MG63 (cell line): ENCODE results near the gene ATG9B. TPM values are rescaled to one million over a fixed set of nuclear protein-coding genes. Genes with fewer than 3 reads are reported as not detected.
"Not testable (repeated sequence)": the region's sequence is repeated elsewhere in the genome, so short reads cannot be mapped to it uniquely, and the experiment has no call there.

Source experiments
- DNase-seq: peaks from one replicate; pipeline ENCODE4 v3.0.0-alpha.2; 2020
- H3K27me3 ChIP-seq: fragments of 250-450 bp; sonication (Bioruptor Pico); 2 replicates; pipeline ENCODE4 v1.5.1; 2020; ENCODE audit warnings: mild to moderate bottlenecking, moderate library complexity
- H3K36me3 ChIP-seq: fragments of 250-450 bp; sonication (Bioruptor Pico); 2 replicates; pipeline ENCODE4 v1.5.1; 2020; ENCODE audit warnings: mild to moderate bottlenecking, moderate library complexity
- H3K4me3 ChIP-seq: fragments of 250-450 bp; sonication (Bioruptor Pico); 2 replicates; pipeline ENCODE4 v1.5.1; 2020; ENCODE audit warnings: mild to moderate bottlenecking, moderate library complexity
- H3K9me3 ChIP-seq: fragments of 250-450 bp; sonication (Bioruptor Pico); 2 replicates; pipeline ENCODE4 v1.5.1; 2020; ENCODE audit warnings: mild to moderate bottlenecking, moderate library complexity
- total RNA-seq: library from RNA; depleted of rRNA; stranded (reverse); fragments of >200 nt; shearing (Covaris generic); gene quantifications from 2 replicates; pipeline ENCODE4 v1.2.3, GENCODE V29; 2014; ENCODE audit warnings: low replicate concordance

ATG9B gene
- total RNA-seq, 1 experiment from 2014 or later: not detected

GRCh38 chr7:151028948-151029501 is 4.7 kb upstream of the ATG9B start:
- H3K9me3 ChIP-seq: no peaks in the 10 kb centered on the region
- H3K4me3 ChIP-seq: peak overlapping the region; percentile 82
- H3K36me3 ChIP-seq: peaks cover 2% of the 10 kb centered on the region; the same call in 1 of the 2 replicates
- no peak for DNase-seq
- H3K27me3 ChIP-seq: no peaks in the 10 kb centered on the region

GRCh38 chr7:151028131-151028947 is 4.0 kb upstream of the ATG9B start, which contains the start of gene ABCB8:
TSS of gene ABCB8 (plus strand) at chr7:151028450. CDS start at chr7:151028516, 66 bp downstream.
- Histone ChIP-seq H3K9me3 (no peaks in the 10 kb centered on the region), H3K27me3 (no peaks in the 10 kb centered on the region), H3K36me3 (peaks cover 2% of the 10 kb centered on the region; the same call in 1 of the 2 replicates), H3K4me3 (peak within 1 kb of the TSS; percentile 82)
- DNase-seq: peak; percentile 93

GRCh38 chr7:151027728-151028130 is 3.4 kb upstream of the ATG9B start:
- DNase-seq, H3K27me3 ChIP-seq, H3K9me3 ChIP-seq: not testable (repeated sequence)

GRCh38 chr7:151026771-151027727 is 2.8 kb upstream of the ATG9B start:
- H3K36me3 ChIP-seq, H3K4me3 ChIP-seq, DNase-seq, H3K27me3 ChIP-seq, H3K9me3 ChIP-seq: not testable (repeated sequence)

More at GRCh38 chr7:151027728-151028130, 3.4 kb upstream of the ATG9B start:
- H3K4me3 ChIP-seq: peak overlapping the region; percentile 82
- not testable (repeated sequence) for H3K36me3 ChIP-seq

GRCh38 chr7:151025924-151026671 is 1.8 kb upstream of the ATG9B start:
- Histone ChIP-seq H3K27me3 (no peaks in the 10 kb centered on the region), H3K4me3 (no peak overlapping the region), H3K9me3 (no peaks in the 10 kb centered on the region), H3K36me3 (no peaks in the 10 kb centered on the region)
- no peak for DNase-seq

- Histone ChIP-seq H3K36me3 (no peaks in the 10 kb centered on the region), H3K27me3 (0 out of 2 replicates have a peak, but pooled peaks cover 2% of the 10 kb centered on the region), H3K9me3 (no peaks in the 10 kb centered on the region), H3K4me3 (no peak overlapping the region)
- no peak for DNase-seq
Observed at GRCh38 chr7:151023232-151023631, 1.1 kb downstream of the ATG9B start.

- no peaks in the 10 kb centered on the region for H3K36me3 ChIP-seq
- H3K4me3 ChIP-seq: no peak overlapping the region
- H3K27me3 ChIP-seq: 0 out of 2 replicates have a peak, but pooled peaks cover 2% of the 10 kb centered on the region
- no peak for DNase-seq
- no peaks in the 10 kb centered on the region for H3K9me3 ChIP-seq
Observed at GRCh38 chr7:151020231-151020630, 4.1 kb downstream of the ATG9B start.

GRCh38 chr7:151019130-151019447 is 5.2 kb downstream of the ATG9B start:
- Histone ChIP-seq H3K36me3 (no peaks in the 10 kb centered on the region), H3K9me3 (no peaks in the 10 kb centered on the region), H3K4me3 (no peak overlapping the region), H3K27me3 (0 out of 2 replicates have a peak, but pooled peaks cover 2% of the 10 kb centered on the region)
- DNase-seq: no peak

- no peaks in the 10 kb centered on the region for H3K36me3 ChIP-seq
- no peak for DNase-seq
- H3K4me3 ChIP-seq: no peak overlapping the region
- 0 out of 2 replicates have a peak, but pooled peaks cover 2% of the 10 kb centered on the region for H3K27me3 ChIP-seq
- H3K9me3 ChIP-seq: no peaks in the 10 kb centered on the region
Observed at GRCh38 chr7:151018421-151019129, 5.7 kb downstream of the ATG9B start.

- 0 out of 2 replicates have a peak, but pooled peaks cover 2% of the 10 kb centered on the region for H3K27me3 ChIP-seq
Observed at GRCh38 chr7:151017953-151018420, 6.3 kb downstream of the ATG9B start.

GRCh38 chr7:151017370-151017952 is 6.8 kb downstream of the ATG9B start:
- no peaks in the 10 kb centered on the region for H3K36me3 ChIP-seq
- no peak overlapping the region for H3K4me3 ChIP-seq
- DNase-seq: no peak
- no peaks in the 10 kb centered on the region for H3K9me3 ChIP-seq
- 0 out of 2 replicates have a peak, but pooled peaks cover 2% of the 10 kb centered on the region for H3K27me3 ChIP-seq

More at GRCh38 chr7:151017953-151018420, 6.3 kb downstream of the ATG9B start:
- Histone ChIP-seq H3K36me3 (no peaks in the 10 kb centered on the region), H3K4me3 (no peak overlapping the region), H3K9me3 (no peaks in the 10 kb centered on the region)
- DNase-seq: peak; percentile 43

- Histone ChIP-seq H3K4me3 (no peak overlapping the region), H3K27me3 (0 out of 2 replicates have a peak, but pooled peaks cover 2% of the 10 kb centered on the region), H3K9me3 (no peaks in the 10 kb centered on the region), H3K36me3 (no peaks in the 10 kb centered on the region)
- DNase-seq: no peak
Observed at GRCh38 chr7:151016942-151017341, 7.4 kb downstream of the ATG9B start.

GRCh38 chr7:151016505-151016904 is 7.8 kb downstream of the ATG9B start:
- H3K9me3 ChIP-seq: no peaks in the 10 kb centered on the region
- 0 out of 2 replicates have a peak, but pooled peaks cover 2% of the 10 kb centered on the region for H3K27me3 ChIP-seq
- H3K4me3 ChIP-seq: no peak overlapping the region
- H3K36me3 ChIP-seq: no peaks in the 10 kb centered on the region
- DNase-seq: no peak

GRCh38 chr7:151015967-151016366 is 8.3 kb downstream of the ATG9B start:
- 0 out of 2 replicates have a peak, but pooled peaks cover 2% of the 10 kb centered on the region for H3K27me3 ChIP-seq
- DNase-seq: no peak
- no peaks in the 10 kb centered on the region for H3K9me3 ChIP-seq
- H3K4me3 ChIP-seq: no peak overlapping the region
- H3K36me3 ChIP-seq: no peaks in the 10 kb centered on the region

- Histone ChIP-seq H3K36me3 (no peaks in the 10 kb centered on the region), H3K4me3 (no peak overlapping the region), H3K9me3 (no peaks in the 10 kb centered on the region), H3K27me3 (0 out of 2 replicates have a peak, but pooled peaks cover 2% of the 10 kb centered on the region)
- DNase-seq: peak; percentile 29
Observed at GRCh38 chr7:151014950-151015349, 9.3 kb downstream of the ATG9B start.
